ENCODE results near the gene TCL1A.
"Not testable (repeated sequence)": the region's sequence is repeated elsewhere in the genome, so short reads cannot be mapped to it uniquely, and the experiment has no call there.

GRCh38 chr14:95665530-95665929, 48.4 kb downstream of the TCL1A start:
- not testable (repeated sequence) for TF ChIP-seq TARDBP (IDR thresholded peaks at IDR 0.05); HDGF (IDR thresholded peaks at IDR 0.05; ENCODE audit: borderline replicate concordance); FOXK2 (IDR thresholded peaks at IDR 0.05); NFRKB (IDR thresholded peaks at IDR 0.05); SP1 (IDR thresholded peaks at IDR 0.05); SUZ12 (IDR thresholded peaks at IDR 0.05); ELF4 (IDR thresholded peaks at IDR 0.05); L3MBTL2 (conservative IDR thresholded peaks at IDR 0.05); LEF1 (IDR thresholded peaks at IDR 0.05; ENCODE audit: borderline replicate concordance); BHLHE40 (IDR thresholded peaks at IDR 0.05; ENCODE audit: borderline replicate concordance); FOXA1 (IDR thresholded peaks at IDR 0.05); CTBP1 (IDR thresholded peaks at IDR 0.05; ENCODE audit: borderline replicate concordance); FOXM1 (IDR thresholded peaks at IDR 0.05; ENCODE audit: borderline replicate concordance); PKNOX1 (IDR thresholded peaks at IDR 0.05)

Data from HEK293T (cell line).